HG03066 (cell line): ENCODE results near the gene FBXW12.

Source experiments
- ATAC-seq: cut with Tn5 transposase; IDR thresholded peaks from one replicate; pipeline ENCODE4 v1.9.1; 2021; ENCODE audit warnings: low read depth; ENCODE audit not compliant: unreplicated experiment

The FBXW12 gene

GRCh38 chr3:48419149-48419548 lies 47.1 kb downstream of the FBXW12 start:
- no peak for ATAC-seq

- no peak for ATAC-seq
These were observed 47.6 kb downstream of the FBXW12 start for GRCh38 chr3:48419597-48419996.

- ATAC-seq = no peak
These were observed 48.5 kb downstream of the FBXW12 start for GRCh38 chr3:48420561-48420960.

GRCh38 chr3:48422272-48422671 lies 50.3 kb downstream of the FBXW12 start:
- ATAC-seq = no peak

- no peak for ATAC-seq
These were observed 50.7 kb downstream of the FBXW12 start for GRCh38 chr3:48422681-48423080.

- ATAC-seq = no peak
These were observed 51.3 kb downstream of the FBXW12 start for GRCh38 chr3:48423241-48423882.

- ATAC-seq = no peak
These were observed 52.1 kb downstream of the FBXW12 start for GRCh38 chr3:48423883-48424695.

- no peak for ATAC-seq
These were observed 53.3 kb downstream of the FBXW12 start for GRCh38 chr3:48425281-48425812.

- ATAC-seq = no peak
These were observed 54.4 kb downstream of the FBXW12 start for GRCh38 chr3:48426401-48426909.

GRCh38 chr3:48426944-48427629 lies 55.1 kb downstream of the FBXW12 start:
- no peak for ATAC-seq

GRCh38 chr3:48427630-48427962 lies 55.6 kb downstream of the FBXW12 start:
- no peak for ATAC-seq

GRCh38 chr3:48428088-48428571 lies 56.1 kb downstream of the FBXW12 start:
- ATAC-seq = no peak

- ATAC-seq = no peak
These were observed 56.7 kb downstream of the FBXW12 start for GRCh38 chr3:48428572-48429316.

GRCh38 chr3:48429317-48429959 lies 57.4 kb downstream of the FBXW12 start:
- ATAC-seq = no peak

GRCh38 chr3:48429960-48430707 lies 58.1 kb downstream of the FBXW12 start, which contains the start of gene PLXNB1:
TSS of gene PLXNB1 (minus strand) at chr3:48430086. CDS start at chr3:48424611, 5,475 bp downstream.
- no peak for ATAC-seq

GRCh38 chr3:48430708-48431101 lies 58.7 kb downstream of the FBXW12 start:
- no peak for ATAC-seq

GRCh38 chr3:48431224-48432029 lies 59.4 kb downstream of the FBXW12 start:
- ATAC-seq = no peak
